Measurements from ENCODE around the gene RBM19.

Gene RBM19

GRCh38 chr12:113852695-113853490 lies 113.2 kb downstream of the RBM19 start:
- no peak for DNase-seq

- no peak for DNase-seq
Measured at GRCh38 chr12:113852264-113852663, 113.9 kb downstream of the RBM19 start.

GRCh38 chr12:113850309-113851056 lies 115.6 kb downstream of the RBM19 start:
- DNase-seq, result no peak

GRCh38 chr12:113847856-113848255 lies 118.3 kb downstream of the RBM19 start:
- no peak for DNase-seq

- no peak for DNase-seq
Measured at GRCh38 chr12:113846883-113847755, 119.0 kb downstream of the RBM19 start.

- no peak for DNase-seq
Measured at GRCh38 chr12:113845900-113846674, 120.0 kb downstream of the RBM19 start.

- DNase-seq, result no peak
Measured at GRCh38 chr12:113844495-113845210, 121.5 kb downstream of the RBM19 start.

GRCh38 chr12:113842699-113843098 lies 123.4 kb downstream of the RBM19 start:
- no peak for DNase-seq

GRCh38 chr12:113841786-113842185 lies 124.3 kb downstream of the RBM19 start:
- no peak for DNase-seq

GRCh38 chr12:113840401-113841042 lies 125.6 kb downstream of the RBM19 start:
- no peak for DNase-seq

- DNase-seq, result no peak
Measured at GRCh38 chr12:113838896-113839295, 127.2 kb downstream of the RBM19 start.

GRCh38 chr12:113837528-113838296 lies 128.4 kb downstream of the RBM19 start:
- DNase-seq, result no peak

- no peak for DNase-seq
Measured at GRCh38 chr12:113837084-113837483, 129.0 kb downstream of the RBM19 start.

GRCh38 chr12:113835896-113836295 lies 130.2 kb downstream of the RBM19 start:
- DNase-seq, result no peak

GRCh38 chr12:113835433-113835832 lies 130.7 kb downstream of the RBM19 start:
- no peak for DNase-seq

GRCh38 chr12:113833422-113833821 lies 132.7 kb downstream of the RBM19 start:
- no peak for DNase-seq

- no peak for DNase-seq
Measured at GRCh38 chr12:113831476-113831875, 134.6 kb downstream of the RBM19 start.

GRCh38 chr12:113831016-113831415 lies 135.1 kb downstream of the RBM19 start:
- no peak for DNase-seq

GRCh38 chr12:113829212-113829611 lies 136.9 kb downstream of the RBM19 start:
- no peak for DNase-seq

GRCh38 chr12:113827539-113828114 lies 138.5 kb downstream of the RBM19 start:
- DNase-seq, result no peak

All from stimulated activated CD4-positive, alpha-beta T cell treated with anti-CD3 and anti-CD28 coated beads, Interleukin-2, amount 100 ng/mL, for 24 hours (primary cell).